Measurements from ENCODE around the gene EIF1AD.
A peak's percentile ranks its signal among the peaks of the same experiment; 100 is the strongest.

- TF ChIP-seq CTCF (conservative IDR thresholded peaks at IDR 0.05; ENCODE audit: low read depth in 2 of 2) (peak in 1 of 2 experiments; percentile 11; a peak in 1 of 4 replicates), EZH2 (IDR thresholded peaks at IDR 0.05; ENCODE audit: low read depth, unreplicated experiment) (no peak), POLR2AphosphoS5 (IDR thresholded peaks at IDR 0.05; ENCODE audit: low read depth) (no peak), CREB1 (CRISPR knock-in tag; IDR thresholded peaks at IDR 0.05; ENCODE audit: low read depth) (no peak), ZNF462 (CRISPR knock-in tag; IDR thresholded peaks at IDR 0.05) (no peak)
These were observed 33.8 kb upstream of the EIF1AD start for GRCh38 chr11:66035653-66036333.
